Measurements from ENCODE around the gene SEMA4D.

Gene SEMA4D

GRCh38 chr9:89453452-89453851, 44.5 kb downstream of the SEMA4D start:
- Histone ChIP-seq H4K20me1 (ENCODE audit: insufficient read depth, low read length) (peaks cover 87% of the 10 kb centered on the region), H3K4me2 (ENCODE audit: insufficient read depth, low read length) (no peak overlapping the region), H3K4me3 (ENCODE audit: low read depth in 1 of 2, low read length in 2 of 2) (no peak overlapping the region), H3K27me3 (ENCODE audit: insufficient read depth, low read length, poor library complexity) (no peaks in the 10 kb centered on the region), H3K9ac (ENCODE audit: low read depth, low read length) (no peak overlapping the region), H3K79me2 (ENCODE audit: insufficient read depth, low read length) (peaks cover 97% of the 10 kb centered on the region), H3K36me3 (ENCODE audit: insufficient read depth, low read length) (peaks cover 87% of the 10 kb centered on the region), H2AFZ (ENCODE audit: low read depth, low read length) (no peak overlapping the region), H3K27ac (ENCODE audit: low read length) (peak overlapping the region; percentile 44; the same call in 1 of the 2 replicates), H3K4me1 (ENCODE audit: insufficient read depth, low read length) (no peaks in the 10 kb centered on the region; the same call in 1 of the 2 replicates), H3K9me3 (ENCODE audit: insufficient read depth, low read length, severe bottlenecking) (no peaks in the 10 kb centered on the region)
- TF ChIP-seq EZH2 (IDR thresholded peaks at IDR 0.05; ENCODE audit: borderline replicate concordance, low read depth, low read length, severe bottlenecking) (no peak), CTCF (IDR thresholded peaks at IDR 0.05; ENCODE audit: borderline replicate concordance, extremely low read depth, low read length, poor library complexity, severe bottlenecking) (no peak)
- DNase-seq, result no peak
- ATAC-seq (ENCODE audit: insufficient read depth, low read depth), result no peak

- Histone ChIP-seq H2AFZ (ENCODE audit: low read depth, low read length) (no peak overlapping the region), H3K27ac (ENCODE audit: low read length) (0 out of 2 replicates have a peak overlapping the region, but pooled peaks have one; percentile 31), H3K79me2 (ENCODE audit: insufficient read depth, low read length) (peaks cover 97% of the 10 kb centered on the region), H3K4me2 (ENCODE audit: insufficient read depth, low read length) (no peak overlapping the region), H4K20me1 (ENCODE audit: insufficient read depth, low read length) (peaks cover 87% of the 10 kb centered on the region), H3K9me3 (ENCODE audit: insufficient read depth, low read length, severe bottlenecking) (no peaks in the 10 kb centered on the region), H3K36me3 (ENCODE audit: insufficient read depth, low read length) (peaks cover 83% of the 10 kb centered on the region), H3K4me3 (ENCODE audit: low read depth in 1 of 2, low read length in 2 of 2) (no peak overlapping the region), H3K27me3 (ENCODE audit: insufficient read depth, low read length, poor library complexity) (no peaks in the 10 kb centered on the region), H3K9ac (ENCODE audit: low read depth, low read length) (no peak overlapping the region), H3K4me1 (ENCODE audit: insufficient read depth, low read length) (no peaks in the 10 kb centered on the region; the same call in 1 of the 2 replicates)
- no peak for TF ChIP-seq CTCF (IDR thresholded peaks at IDR 0.05; ENCODE audit: borderline replicate concordance, extremely low read depth, low read length, poor library complexity, severe bottlenecking)
- no peak for TF ChIP-seq EZH2 (IDR thresholded peaks at IDR 0.05; ENCODE audit: borderline replicate concordance, low read depth, low read length, severe bottlenecking)
- ATAC-seq (ENCODE audit: insufficient read depth, low read depth) (no peak), DNase-seq (no peak)
These were observed 45.4 kb downstream of the SEMA4D start for GRCh38 chr9:89452561-89452960.

GRCh38 chr9:89450213-89450612, 47.7 kb downstream of the SEMA4D start:
- no peak overlapping the region for H3K4me2 ChIP-seq (ENCODE audit: insufficient read depth, low read length)
- peaks cover 97% of the 10 kb centered on the region for H3K79me2 ChIP-seq (ENCODE audit: insufficient read depth, low read length)
- H3K4me1 ChIP-seq (ENCODE audit: insufficient read depth, low read length), result no peaks in the 10 kb centered on the region; the same call in 1 of the 2 replicates
- no peak overlapping the region for H3K4me3 ChIP-seq (ENCODE audit: low read depth in 1 of 2, low read length in 2 of 2)
- no peak for DNase-seq
- no peak overlapping the region for H3K9ac ChIP-seq (ENCODE audit: low read depth, low read length)
- TF ChIP-seq EZH2 (IDR thresholded peaks at IDR 0.05; ENCODE audit: borderline replicate concordance, low read depth, low read length, severe bottlenecking), result no peak
- TF ChIP-seq CTCF (IDR thresholded peaks at IDR 0.05; ENCODE audit: borderline replicate concordance, extremely low read depth, low read length, poor library complexity, severe bottlenecking), result no peak
- ATAC-seq (ENCODE audit: insufficient read depth, low read depth), result no peak
- H3K27ac ChIP-seq (ENCODE audit: low read length), result peak overlapping the region; percentile 32; the same call in 1 of the 2 replicates
- H3K9me3 ChIP-seq (ENCODE audit: insufficient read depth, low read length, severe bottlenecking), result no peaks in the 10 kb centered on the region
- peaks cover 88% of the 10 kb centered on the region for H4K20me1 ChIP-seq (ENCODE audit: insufficient read depth, low read length)
- no peaks in the 10 kb centered on the region for H3K27me3 ChIP-seq (ENCODE audit: insufficient read depth, low read length, poor library complexity)
- H3K36me3 ChIP-seq (ENCODE audit: insufficient read depth, low read length), result peaks cover 81% of the 10 kb centered on the region
- no peak overlapping the region for H2AFZ ChIP-seq (ENCODE audit: low read depth, low read length)
